ENCODE results near the gene ZNF438. TPM values are rescaled to one million over a fixed set of nuclear protein-coding genes. Genes with fewer than 3 reads are reported as not detected.
"Not testable (repeated sequence)": the region's sequence is repeated elsewhere in the genome, so short reads cannot be mapped to it uniquely, and the experiment has no call there.

The ZNF438 gene
- total RNA-seq, 1 donor from 2014 or later, result 7.6 TPM

- no peak for DNase-seq
Observed at GRCh38 chr10:30931094-30931493, 100.6 kb downstream of the ZNF438 start.

DNA sequence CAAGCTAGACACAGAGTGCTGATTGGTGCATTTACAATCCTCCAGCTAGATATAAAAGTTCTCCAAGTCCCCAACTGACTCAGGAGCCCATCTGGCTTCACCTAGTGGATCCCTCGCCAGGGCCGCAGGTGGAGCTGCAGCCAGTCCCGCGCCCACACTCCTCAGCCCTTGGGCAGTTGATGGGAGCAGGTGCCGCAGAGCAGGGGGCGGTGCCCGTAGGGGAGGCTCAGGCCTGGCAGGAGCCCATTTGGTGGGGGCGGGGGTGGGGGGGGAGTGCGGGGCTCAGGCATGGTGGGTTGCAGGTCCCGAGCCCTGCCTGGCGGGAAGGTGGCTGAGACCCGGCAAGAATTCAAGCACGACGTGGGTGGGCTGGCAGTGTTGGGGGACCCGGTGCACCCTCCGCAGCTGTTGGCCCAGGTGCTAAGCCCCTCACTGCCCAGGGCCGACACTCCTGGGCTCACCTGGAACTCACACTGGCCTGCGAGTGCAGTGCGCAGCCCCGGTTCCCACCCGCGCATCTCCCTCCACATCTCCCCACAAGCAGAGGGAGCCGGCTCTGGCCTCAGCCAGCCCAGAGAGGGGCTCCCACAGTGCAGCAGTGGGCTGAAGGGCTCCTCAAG is 101.7 kb downstream of the ZNF438 start:
- no peak for DNase-seq

GRCh38 chr10:30929311-30929729 is 102.3 kb downstream of the ZNF438 start:
- DNase-seq, result not testable (repeated sequence)

GRCh38 chr10:30928742-30929141 is 102.9 kb downstream of the ZNF438 start:
- DNase-seq, result no peak

- no peak for DNase-seq
Observed at GRCh38 chr10:30918651-30919050, 113.0 kb downstream of the ZNF438 start.

DNA sequence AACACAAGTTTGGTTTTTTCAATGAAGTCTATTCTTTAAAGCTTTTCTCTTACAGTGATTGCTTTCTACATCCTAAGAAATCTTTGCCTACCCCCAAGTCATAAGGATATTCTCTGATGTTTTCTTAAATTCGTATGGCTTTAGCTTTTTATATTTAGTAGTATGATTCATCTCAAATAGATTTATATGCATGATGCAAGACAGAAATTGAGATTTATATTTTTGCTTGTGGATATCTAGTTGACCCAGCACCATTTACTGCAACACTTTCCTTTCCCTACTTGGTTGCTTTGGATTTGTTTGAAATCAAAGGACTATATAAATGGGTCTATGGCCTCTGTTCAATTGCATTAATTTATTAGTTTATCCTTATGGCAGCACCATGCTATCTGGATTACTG is 113.9 kb downstream of the ZNF438 start:
- no peak for DNase-seq

DNA sequence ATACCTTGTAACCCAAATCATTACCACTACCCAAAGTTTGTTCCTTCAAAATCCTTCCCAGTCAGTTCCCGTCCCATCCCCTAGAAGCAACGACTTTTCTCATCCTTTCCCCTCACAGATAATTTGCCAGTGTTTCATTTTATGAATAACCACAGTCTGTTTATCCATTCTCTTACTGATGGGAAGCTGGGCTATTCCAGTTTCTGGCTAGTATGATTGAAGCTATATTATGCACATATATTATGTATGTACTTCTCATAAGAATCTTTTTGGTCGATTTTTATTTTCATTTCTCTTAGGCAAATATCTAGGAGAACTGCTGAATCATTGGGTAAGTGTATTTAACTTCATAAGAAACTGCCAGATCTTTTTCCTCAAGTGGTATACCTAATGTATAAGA is 114.6 kb downstream of the ZNF438 start:
- no peak for DNase-seq

GRCh38 chr10:30915146-30915545 is 116.5 kb downstream of the ZNF438 start:
- no peak for DNase-seq

DNA sequence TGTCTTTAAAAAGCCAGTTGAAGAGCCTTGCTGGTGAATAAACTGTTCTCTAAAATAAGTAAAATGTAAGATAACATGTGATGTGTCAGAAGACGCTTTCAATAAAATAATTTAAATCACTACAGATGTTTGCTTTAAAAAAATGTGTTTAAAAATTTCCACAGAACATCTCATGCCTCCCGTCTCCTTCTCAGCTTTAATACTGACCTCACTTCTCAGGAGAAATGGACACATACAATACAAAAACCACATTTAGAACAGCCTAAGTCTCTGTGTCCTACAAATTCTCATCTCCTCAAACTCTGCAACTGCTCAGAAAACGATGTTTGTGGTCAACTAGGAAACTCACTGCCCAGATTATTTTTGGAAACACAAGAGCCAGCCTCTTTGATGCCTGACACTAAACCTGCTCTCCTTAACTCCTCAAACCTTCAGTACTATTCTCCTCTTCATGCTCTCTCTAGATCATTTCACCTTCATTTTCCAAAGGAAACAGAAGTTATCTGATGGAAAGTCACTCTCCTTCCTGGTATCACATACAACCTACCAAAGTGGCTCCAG is 120.3 kb downstream of the ZNF438 start:
- no peak for DNase-seq

DNA sequence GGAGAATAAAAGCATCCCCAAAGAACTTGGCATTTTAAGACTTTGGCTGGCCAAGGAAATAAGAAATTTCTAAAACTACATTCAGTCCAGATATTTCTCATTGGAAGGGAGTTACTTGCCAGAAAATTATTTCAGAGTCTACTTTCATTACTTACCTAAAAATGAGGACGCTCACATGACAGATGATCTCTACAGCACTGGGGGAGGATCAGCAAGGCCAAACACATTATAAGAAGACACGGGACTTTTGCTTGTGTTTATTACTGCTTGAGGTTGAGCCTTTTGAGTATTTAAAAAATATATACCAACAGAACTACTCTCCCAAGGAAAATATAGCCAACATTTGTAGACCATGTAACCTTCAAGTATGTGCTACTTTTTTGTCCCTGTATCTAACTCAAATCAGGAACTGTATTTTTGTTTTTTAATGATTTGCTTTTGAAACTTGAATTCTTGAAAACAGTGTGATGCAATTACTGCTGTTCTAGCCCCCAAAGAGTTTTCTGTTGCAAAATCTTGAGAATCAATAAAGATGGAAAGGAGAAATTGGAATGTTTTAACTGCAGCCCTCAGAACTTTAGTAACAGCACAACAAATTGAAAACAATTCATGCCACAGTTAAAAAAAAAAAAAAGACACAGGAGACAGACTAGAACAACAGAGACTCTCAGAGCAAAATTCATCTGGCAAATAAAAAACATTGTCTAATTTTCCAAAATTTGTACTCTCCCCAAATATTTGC is 128.1 kb downstream of the ZNF438 start:
- DNase-seq, result no peak

GRCh38 chr10:30902621-30903396 is 128.9 kb downstream of the ZNF438 start:
- no peak for DNase-seq

DNA sequence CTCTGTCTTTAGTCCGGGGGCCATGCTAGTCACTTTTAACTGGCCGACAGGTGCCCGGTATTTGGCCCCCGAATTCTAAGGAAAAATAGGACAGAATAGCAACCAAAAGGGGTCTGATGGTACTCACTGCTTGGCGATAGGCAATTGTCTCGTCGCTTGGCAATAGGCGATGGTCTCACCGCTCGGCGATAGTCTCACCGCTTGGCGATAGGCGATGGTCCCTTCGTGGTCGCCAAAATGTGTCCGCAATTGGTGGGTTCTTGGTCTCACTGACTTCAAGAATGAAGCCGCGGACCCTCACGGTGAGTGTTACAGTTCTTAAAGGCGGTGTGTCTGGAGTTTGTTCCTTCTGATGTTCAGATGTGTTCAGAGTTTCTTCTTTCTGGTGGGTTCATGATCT is 130.2 kb downstream of the ZNF438 start:
- not testable (repeated sequence) for DNase-seq

GRCh38 chr10:30898964-30899363 is 132.7 kb downstream of the ZNF438 start:
- no peak for DNase-seq

GRCh38 chr10:30897547-30897946 is 134.1 kb downstream of the ZNF438 start:
- DNase-seq, result no peak

GRCh38 chr10:30897048-30897447 is 134.6 kb downstream of the ZNF438 start:
- DNase-seq, result no peak

DNA sequence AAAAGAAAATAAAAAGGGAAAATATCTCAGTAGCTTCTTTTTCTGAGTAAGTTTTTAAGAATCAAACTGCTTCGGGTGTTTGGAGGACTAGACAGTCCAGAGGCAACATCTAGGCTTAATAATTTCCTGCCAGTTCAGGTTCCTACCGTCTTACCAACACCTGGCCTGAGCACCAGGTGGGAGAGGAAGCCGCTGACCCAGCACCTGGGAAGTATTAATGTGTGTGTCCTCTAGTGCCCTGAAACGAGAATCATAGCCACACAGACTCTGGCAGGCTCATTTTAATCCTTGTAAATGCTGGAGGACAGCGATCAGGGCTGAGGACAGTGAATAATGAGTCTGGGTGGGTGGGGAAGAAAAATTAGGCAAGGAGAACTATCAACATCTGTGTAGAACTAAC is 137.4 kb downstream of the ZNF438 start:
- DNase-seq, result no peak

- no peak for DNase-seq
Observed at GRCh38 chr10:30893208-30893607, 138.5 kb downstream of the ZNF438 start.

GRCh38 chr10:30887839-30888238 is 143.8 kb downstream of the ZNF438 start:
- DNase-seq, result no peak

GRCh38 chr10:30885423-30885822 is 146.2 kb downstream of the ZNF438 start:
- no peak for DNase-seq

DNA sequence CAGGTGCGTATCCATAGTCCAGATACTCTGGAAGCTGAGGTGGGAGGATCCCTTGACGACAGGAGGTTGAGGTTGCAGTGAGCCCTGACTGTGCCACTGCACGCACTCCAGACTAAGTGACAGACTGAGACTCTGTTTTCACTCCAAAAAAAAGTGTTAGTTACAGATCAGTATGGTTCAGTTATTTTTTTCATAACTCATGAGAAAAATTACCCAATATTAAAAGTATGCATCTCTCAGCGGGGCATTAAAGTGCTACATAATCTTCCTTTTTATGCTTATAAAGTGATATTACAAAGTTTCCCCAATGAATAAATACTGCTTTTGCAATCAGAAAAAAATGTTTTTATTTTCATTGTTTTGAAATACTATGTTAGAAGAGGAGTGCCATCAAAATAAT is 147.9 kb downstream of the ZNF438 start:
- no peak for DNase-seq

DNA sequence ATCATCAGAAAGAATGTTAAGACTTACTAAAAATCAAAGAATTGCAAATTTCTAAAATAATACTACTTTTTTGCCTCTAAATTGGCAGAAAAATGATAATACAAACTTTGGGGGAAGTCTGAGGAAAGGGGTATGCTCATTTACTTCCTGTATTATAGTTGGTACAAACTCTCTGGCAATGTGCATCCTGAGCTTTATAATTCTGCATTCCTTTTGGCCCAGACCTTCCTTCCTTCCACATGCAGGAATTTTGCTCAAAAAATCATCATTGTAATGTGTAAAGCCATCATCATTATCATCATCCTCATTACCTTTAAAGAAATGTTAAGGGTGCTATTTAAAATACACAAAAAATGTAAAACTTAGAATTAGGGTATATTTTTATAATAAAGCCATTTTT is 148.5 kb downstream of the ZNF438 start:
- DNase-seq, result no peak

GRCh38 chr10:30882281-30882680 is 149.4 kb downstream of the ZNF438 start:
- DNase-seq, result no peak

DNA sequence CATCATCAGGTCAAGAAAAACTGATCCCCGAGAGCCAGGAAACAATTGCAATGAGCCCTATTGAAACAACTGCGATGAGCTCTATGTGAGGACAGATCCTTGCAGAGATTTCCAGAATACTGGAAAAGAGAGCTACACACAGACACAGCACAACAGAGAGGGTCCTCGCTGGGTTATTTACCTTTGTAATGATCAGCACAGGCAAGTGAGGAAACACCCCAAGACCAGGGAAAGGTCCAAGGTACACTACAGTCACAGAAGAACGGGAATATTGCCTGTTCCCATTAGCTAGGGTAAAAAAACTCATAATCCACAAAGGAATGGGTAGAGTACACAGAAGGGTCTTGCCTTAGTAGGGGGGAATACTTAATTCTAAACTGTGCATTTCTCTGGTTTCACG is 152.7 kb downstream of the ZNF438 start:
- DNase-seq, result no peak
